KBM-7 (cell line): ENCODE data around the gene PLXNA4.

Experiments
- DNase-seq: peaks from one replicate; pipeline ENCODE4 v3.0.0-alpha.2; 2015
- in situ Hi-C: fragments of 300-500 bp; cut with MboI; formaldehyde crosslinking; loops from 2 replicates; pipeline ENCODE4 v1.14.3; 2020; ENCODE audit warnings: low sequenced_read_pairs, low pct_unique_long_range_greater_than_20kb, mixed read lengths

Gene PLXNA4

DNA sequence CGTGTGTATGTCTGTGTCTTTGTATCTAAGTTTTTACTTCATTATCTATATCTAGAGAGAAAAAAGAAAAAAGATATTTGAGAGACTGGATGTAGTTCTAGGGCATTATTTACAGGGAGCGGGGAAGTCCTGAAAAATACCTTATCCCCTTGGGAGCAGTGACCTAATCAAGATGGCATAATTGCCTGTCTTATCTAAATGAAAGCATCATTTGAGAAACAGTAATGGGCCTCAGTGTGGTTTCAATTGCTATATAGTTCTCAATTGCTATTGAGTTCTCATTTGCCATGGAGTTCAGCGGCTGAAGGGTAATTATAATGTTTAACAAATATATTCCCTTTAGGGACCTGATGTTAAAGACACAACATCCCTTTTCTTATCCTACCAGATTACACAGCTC is 216.5 kb downstream of the PLXNA4 start:
- DNase-seq = no peak
- in situ Hi-C loops = no loop called here

GRCh38 chr7:132355048-132355447 is 221.2 kb downstream of the PLXNA4 start:
- in situ Hi-C loops = no loop called here

DNA sequence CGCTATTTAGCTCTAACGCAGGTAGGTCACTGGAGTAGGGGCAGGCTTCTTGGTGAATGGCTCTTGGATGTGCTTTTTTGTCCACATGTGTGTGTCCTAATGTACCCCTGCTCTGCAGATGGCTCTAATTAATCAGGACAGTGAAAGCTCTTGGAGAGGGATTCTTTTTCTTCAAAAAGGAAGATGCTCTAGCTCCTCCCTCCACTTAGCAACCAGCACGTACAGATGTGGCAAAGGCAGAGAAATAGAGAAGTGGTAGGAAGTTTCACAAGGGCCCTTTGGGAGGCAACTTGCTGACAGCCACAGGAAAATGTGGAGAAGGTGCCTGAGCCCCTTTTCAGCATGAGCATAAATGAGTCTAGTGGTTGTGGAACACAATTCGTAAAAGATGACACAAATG is 221.7 kb downstream of the PLXNA4 start:
- peak; percentile 12 for DNase-seq
- in situ Hi-C loops = no loop called here

More at GRCh38 chr7:132355048-132355447, 221.2 kb downstream of the PLXNA4 start:
- no peak for DNase-seq

DNA sequence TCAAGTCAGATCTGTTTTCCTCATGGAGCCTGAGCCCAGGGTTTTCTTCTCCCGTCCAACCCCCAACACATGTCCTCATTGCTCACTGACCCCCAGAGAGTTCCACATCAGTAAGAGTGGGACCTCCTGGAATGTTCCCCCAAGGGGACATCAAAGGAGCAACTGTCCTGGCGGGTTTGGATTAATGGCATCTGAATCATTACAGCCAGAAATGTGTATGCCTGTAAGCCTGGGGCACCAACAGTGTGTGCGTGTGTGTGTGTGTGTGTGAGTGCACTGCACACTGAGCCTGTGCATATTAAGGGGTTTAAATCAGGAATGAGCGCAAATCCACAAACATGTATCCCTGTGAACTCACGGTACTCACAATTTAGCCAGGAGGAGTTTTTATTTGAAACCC is 222.3 kb downstream of the PLXNA4 start:
- DNase-seq = no peak
- in situ Hi-C loops = no loop called here

GRCh38 chr7:132352800-132353199 is 223.5 kb downstream of the PLXNA4 start:
- DNase-seq = no peak
- in situ Hi-C loops = no loop called here

DNA sequence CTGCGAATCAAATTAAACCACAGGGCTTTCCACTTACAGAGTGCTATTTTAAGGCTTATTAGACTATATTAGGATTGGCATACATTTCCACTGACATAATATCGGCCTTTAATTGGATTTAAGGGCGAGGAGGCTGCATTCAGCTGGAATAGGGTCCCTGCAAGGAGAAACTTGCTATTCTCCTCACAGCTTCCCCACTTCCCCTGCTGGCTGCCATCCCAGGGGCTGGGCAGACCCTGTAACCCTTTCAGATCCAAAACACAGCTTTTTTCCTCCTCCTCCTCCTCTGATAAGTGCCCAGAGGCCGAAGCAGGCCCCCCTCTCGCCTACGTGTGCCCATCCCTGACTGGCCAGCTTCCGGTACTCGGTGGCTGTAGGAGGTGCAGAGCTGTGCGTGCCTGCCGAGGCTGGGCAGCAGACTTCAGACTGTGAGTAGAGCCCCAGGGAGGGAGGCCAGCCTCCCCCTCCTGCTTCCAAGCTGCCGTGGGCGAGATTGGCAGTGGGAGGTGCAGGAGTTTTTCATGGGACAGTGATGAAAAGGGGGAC is 224.2 kb downstream of the PLXNA4 start:
- no peak for DNase-seq
- in situ Hi-C loops = no loop called here

GRCh38 chr7:132350741-132351140 is 225.5 kb downstream of the PLXNA4 start:
- in situ Hi-C loops = no loop called here
- no peak for DNase-seq

DNA sequence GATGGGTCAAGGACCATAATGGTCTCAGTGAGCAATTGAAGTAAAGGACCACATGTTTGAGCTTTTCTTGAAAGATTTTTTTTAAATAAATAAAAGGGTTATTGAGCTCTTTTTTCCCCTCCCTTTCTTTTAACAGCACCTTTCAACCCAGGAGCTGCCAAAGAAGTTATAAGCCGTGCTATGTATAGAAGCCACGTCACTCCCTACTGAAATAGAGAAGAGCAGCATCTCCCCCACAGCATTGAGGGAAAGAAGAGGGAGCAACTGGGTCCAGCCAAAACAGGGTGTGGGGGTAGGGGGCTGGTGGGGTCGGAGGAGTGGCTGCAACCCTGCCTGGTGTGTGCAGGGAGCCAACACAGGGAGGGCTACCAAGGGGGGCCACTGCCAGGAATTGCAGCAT is 227.2 kb downstream of the PLXNA4 start:
- in situ Hi-C loops = no loop called here
- DNase-seq = no peak

GRCh38 chr7:132348341-132348740 is 227.9 kb downstream of the PLXNA4 start:
- in situ Hi-C loops = no loop called here
- no peak for DNase-seq

DNA sequence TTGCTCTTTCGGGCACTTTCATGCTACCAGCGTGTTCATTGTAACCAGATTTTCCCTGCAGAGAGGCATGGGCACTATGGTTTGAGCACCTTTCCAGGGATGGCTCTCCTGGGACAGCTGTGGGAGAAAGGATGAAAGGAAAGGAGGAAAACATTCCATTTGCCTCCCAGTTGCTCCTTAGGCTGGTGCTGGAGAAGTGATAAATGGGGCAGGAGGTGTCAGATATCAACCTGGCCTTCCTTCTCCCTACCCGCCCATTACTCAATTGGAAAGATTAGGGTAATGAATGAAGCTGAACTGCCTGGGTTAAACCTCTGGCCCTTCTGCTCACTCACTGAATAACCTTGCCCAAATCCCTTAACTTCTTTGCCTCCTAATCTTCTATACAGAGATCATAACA is 228.4 kb downstream of the PLXNA4 start:
- DNase-seq = no peak
- in situ Hi-C loops = no loop called here

DNA sequence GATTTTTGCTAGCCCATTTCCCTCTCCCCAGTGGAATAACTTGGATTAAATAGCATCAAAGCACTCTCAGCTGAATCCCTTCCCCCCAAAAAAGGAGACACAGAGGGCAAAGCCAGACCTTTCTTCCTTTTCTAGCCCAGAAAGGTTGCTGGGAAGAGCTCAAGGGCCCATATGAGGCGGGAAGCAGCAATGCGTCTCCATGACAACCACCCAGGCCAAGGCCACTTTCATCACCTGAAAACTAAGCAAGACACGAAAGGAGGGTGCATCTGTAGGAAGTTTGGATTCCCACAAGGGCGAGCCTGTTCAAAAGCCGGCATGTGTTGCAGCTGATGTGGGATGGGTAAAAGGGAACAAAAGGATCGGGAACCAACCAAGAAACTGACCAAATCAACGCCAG is 229.1 kb downstream of the PLXNA4 start:
- DNase-seq = no peak
- in situ Hi-C loops = no loop called here

DNA sequence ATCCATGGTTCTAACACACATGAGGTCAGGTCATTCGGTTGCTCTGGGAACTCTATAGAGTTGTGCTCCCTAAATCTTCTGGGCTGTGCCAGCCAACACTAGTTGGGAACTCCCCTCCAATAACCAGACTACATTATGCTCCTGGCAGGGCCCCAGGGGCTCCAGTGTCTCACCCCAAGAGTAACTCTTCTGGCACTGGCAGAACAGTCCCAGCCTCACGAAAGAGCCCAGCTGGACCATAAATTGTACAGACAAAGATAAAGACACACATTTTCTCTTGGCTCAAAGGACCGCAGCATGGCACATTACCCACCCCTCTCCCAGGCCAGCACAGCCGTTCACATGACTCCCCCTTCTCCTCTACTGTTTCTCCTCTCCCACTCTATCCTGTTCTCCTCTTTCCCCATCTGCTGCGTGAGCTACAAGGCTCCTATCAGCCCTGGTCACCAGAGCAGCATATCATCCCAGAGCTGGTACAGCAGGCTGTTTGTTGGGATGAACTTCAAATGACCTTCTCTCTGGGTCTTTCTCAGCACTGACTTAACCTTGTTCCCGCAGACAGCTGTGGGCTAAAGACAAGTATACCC is 230.6 kb downstream of the PLXNA4 start:
- in situ Hi-C loops = no loop called here
- no peak for DNase-seq

DNA sequence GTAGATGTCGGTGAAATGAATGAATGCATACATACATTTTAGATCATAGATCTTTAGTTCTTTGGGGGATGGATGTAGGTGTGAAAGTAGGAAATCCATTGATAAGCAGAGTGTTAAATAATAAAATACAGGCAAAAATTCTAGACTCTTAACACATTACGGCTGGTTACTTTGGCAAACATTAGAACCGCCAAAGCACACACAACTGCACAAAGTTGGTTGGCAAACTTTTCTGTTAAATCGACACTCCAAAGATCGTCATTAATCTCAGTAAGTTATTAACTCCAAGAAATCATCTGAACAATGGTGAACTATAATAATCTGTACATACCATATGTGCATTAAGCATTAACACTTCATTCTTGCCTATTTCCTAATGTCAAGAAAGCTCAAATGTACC is 231.2 kb downstream of the PLXNA4 start:
- in situ Hi-C loops = no loop called here

DNA sequence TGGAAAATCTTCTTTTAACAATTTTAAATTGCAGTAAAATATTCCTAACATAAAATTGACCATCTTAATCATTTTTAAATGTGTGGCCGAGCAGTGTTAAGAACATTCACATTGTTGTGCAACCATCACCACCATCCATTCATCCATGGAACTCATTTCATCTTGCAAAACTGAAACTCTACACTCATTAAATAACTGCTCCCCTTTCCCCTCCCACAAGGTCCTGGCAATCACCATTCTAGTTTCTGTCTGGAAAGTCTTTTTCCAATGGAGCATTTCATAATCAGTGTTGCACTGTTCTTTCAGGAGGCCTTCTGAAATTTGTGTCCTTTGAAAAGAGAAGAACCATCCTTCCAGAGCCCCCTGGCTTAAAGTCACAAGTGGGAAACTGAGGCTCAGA is 233.1 kb downstream of the PLXNA4 start:
- in situ Hi-C loops = no loop called here
- DNase-seq = no peak

More for the DNA sequence above, 231.2 kb downstream of the PLXNA4 start:
- no peak for DNase-seq

DNA sequence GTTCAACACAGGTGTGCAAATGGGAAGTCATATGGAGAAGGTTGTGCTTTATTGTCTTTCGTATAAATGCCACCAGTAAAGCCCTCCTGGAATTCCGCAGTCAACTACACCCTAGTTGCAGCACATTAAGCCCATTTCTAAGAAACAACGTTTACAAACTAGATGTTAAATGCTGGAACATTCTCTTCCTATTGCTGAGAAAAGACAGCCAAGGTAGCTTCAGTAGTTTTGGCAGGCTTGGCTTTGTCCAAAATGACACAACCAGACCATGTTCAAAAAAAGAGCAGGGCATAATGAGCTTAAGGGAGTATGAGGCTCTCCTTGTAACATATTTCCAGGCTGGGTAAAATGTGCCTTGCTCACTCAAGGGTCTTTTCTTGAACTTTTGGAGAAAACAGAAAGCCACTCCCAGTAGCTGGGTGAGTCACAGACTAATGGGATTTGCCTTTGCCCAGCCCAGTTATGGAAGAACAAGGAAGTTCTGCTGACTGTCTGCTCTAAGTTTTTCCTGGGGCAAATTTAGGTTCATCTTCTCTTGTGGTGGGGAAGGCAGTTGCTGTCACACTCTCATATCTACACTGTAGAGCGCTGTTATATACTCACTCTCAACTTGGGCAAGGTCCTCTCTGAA is 238.7 kb downstream of the PLXNA4 start:
- no peak for DNase-seq
- in situ Hi-C loops = no loop called here

DNA sequence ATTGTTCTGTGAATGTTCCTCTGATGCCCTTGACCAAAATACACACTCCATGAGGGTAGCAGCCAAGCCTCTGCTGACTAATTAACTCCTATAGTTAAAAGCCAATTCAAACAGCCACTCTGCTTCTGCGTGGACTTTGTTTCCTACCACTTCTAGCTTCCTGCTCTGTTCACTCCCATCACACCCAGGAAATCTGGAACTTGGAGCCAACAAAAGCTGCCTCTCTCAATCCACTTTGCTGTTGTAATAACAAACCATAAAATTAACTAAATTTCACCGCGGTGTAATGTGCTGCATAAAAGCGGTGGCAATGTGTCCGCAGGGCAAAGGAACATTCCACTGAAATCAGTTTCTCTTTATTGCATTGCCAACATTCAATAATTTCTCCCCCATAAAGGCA is 239.5 kb downstream of the PLXNA4 start:
- DNase-seq = no peak
- in situ Hi-C loops = no loop called here

DNA sequence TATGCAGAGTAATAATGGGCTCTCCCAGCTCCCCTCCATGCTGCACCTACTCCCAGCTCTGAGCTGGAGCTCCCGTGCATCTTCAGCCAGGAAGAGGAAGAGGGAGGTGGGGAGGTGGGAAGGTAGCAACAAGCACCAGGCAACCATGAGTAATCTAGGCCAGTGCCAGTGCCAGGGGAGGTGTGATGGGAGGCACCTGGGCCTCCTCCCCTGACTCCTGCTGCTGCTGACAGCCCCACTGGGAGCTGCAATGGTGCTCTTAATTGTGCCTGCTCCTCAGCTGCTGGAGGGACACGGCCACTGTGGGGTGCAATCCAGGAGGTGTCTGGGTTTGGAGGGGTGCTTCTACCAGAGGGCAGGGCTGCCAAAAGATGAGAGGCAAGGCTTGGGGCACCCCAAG is 243.0 kb downstream of the PLXNA4 start:
- DNase-seq = no peak

GRCh38 chr7:132328760-132329159 is 247.5 kb downstream of the PLXNA4 start:
- in situ Hi-C loops = no loop called here
- DNase-seq = no peak

More for the DNA sequence above, 243.0 kb downstream of the PLXNA4 start:
- in situ Hi-C loops = no loop called here

DNA sequence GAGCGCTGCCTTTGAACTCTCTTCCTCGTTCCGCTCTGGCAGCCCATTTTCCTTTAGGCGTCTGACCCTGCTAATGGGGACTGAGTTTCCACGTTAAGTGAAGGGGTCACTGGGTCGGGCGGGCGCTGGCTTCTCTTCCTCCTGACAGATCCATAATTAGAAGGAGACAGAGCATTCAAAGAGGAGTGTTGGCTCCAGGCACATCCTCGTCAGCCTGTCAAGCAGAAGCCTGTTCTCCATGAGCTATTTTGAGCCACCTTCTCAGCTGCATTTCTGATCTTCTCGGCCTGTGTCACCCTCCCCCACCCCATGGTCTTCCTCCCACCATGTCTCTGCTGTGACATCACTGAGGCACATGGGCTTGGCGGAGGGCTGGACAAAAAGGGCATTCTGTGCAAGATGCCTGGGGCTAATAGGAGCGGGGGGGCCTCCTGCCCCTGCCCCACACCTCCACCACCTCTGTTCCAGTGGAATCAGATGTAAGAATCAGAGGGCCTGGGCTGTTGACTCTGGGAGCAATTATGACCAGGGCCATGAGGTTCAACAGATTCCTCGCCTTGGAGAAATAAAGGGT is 248.1 kb downstream of the PLXNA4 start:
- DNase-seq = no peak
- in situ Hi-C loops = no loop called here

- in situ Hi-C loops = no loop called here
- DNase-seq = no peak
Observed at GRCh38 chr7:132326878-132327589, 249.2 kb downstream of the PLXNA4 start.
